Thoracic aorta (tissue), 2 donors: ENCODE results near the gene SSH2. TPM values are rescaled to one million over a fixed set of nuclear protein-coding genes. Genes with fewer than 3 reads are reported as not detected.
"Not testable (repeated sequence)": the region's sequence is repeated elsewhere in the genome, so short reads cannot be mapped to it uniquely, and the experiment has no call there.

Experiments used
- ATAC-seq: fragments of 150-250 bp; one replicate; pipeline ENCODE4 v1.8.0; 2017; ENCODE audit warnings: low read depth; ENCODE audit not compliant: insufficient number of reproducible peaks, low FRiP score
- DNase-seq: peaks from one replicate; pipeline ENCODE4 v3.0.0-alpha.2; 2020; ENCODE audit warnings: low spot score
- H3K27ac ChIP-seq, 2 donors: fragments of 200-600 bp; sonication (generic); 1 replicate in 1 of 2; 2 replicates in 1 of 2; pipeline ENCODE4 v1.5.1; 2016; ENCODE audit warnings: mild to moderate bottlenecking in 2 of 2, moderate library complexity in 2 of 2
- H3K27me3 ChIP-seq: fragments of 200-600 bp; sonication (generic); replicated peaks from 2 replicates; pipeline ENCODE4 v1.6.0; 2016; ENCODE audit warnings: mild to moderate bottlenecking; ENCODE audit not compliant: insufficient read depth
- H3K36me3 ChIP-seq: fragments of 200-600 bp; sonication (generic); one replicate; pipeline ENCODE4 v1.5.1; 2016
- H3K4me1 ChIP-seq, 2 donors: fragments of 200-600 bp; sonication (generic); 1 replicate in 1 of 2; 2 replicates in 1 of 2; pipeline versions ENCODE4 v1.5.1 to v1.6.0; 2016; ENCODE audit warnings: low read depth in 2 of 2, mild to moderate bottlenecking in 1 of 2; ENCODE audit not compliant: control insufficient read depth in 1 of 2
- H3K4me3 ChIP-seq: fragments of 200-600 bp; sonication (generic); 2 replicates; pipeline ENCODE4 v1.5.1; 2016; ENCODE audit warnings: mild to moderate bottlenecking
- H3K9me3 ChIP-seq: fragments of 200-600 bp; sonication (generic); 2 replicates; pipeline ENCODE4 v1.5.1; 2016
- CTCF ChIP-seq: fragments of 200-600 bp; sonication (generic); IDR thresholded peaks from one replicate; pipeline ENCODE4 v1.5.1; 2019; ENCODE audit warnings: antibody characterized with exemption
- total RNA-seq, 2 donors: library from RNA; depleted of rRNA; stranded (reverse); fragments of >200 nt; gene quantifications; one replicate each; pipeline versions ENCODE4 v1.1.0 to v1.2.3, GENCODE V29; 2016

SSH2 gene
- total RNA-seq, 2 donors from 2014 or later: 31.5 to 33.2 TPM

DNA sequence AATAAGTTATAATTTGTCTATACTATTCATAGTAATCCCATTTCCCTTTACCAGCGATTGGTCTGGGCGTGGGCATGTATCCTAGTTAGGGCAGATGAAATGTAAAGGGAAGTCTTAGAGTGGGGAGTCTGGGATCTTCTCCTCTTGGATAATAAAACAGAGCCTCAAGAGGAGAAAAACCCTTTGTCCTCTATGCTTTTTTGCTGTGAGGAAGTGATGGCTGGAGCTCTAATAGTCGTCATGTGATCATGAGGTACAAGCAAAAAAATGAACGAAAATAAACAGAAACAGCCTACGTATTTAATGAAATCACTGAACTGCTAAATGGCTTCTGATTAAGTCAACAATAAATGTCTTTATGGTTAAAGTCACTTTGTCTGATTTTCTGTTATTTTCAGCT is 38.2 kb upstream of the SSH2 start:
- DNase-seq: no peak
- Histone ChIP-seq H3K4me1 (no peaks in the 10 kb centered on the region), H3K4me3 (no peak overlapping the region), H3K27ac (no peak overlapping the region), H3K9me3 (no peaks in the 10 kb centered on the region), H3K27me3 (no peaks in the 10 kb centered on the region), H3K36me3 (no peaks in the 10 kb centered on the region)
- TF ChIP-seq CTCF: no peak
- no peak for ATAC-seq

GRCh38 chr17:29962656-29963055 is 32.6 kb upstream of the SSH2 start:
- ATAC-seq: no peak
- no peak for TF ChIP-seq CTCF
- H3K36me3 ChIP-seq: no peaks in the 10 kb centered on the region
- no peaks in the 10 kb centered on the region for H3K27me3 ChIP-seq
- no peak overlapping the region for H3K4me3 ChIP-seq
- no peak overlapping the region for H3K27ac ChIP-seq
- H3K9me3 ChIP-seq: no peaks in the 10 kb centered on the region
- DNase-seq: no peak
- H3K4me1 ChIP-seq: no peaks in the 10 kb centered on the region

GRCh38 chr17:29959658-29960337 is 29.8 kb upstream of the SSH2 start:
- Histone ChIP-seq H3K9me3 (no peaks in the 10 kb centered on the region), H3K4me3 (no peak overlapping the region)
- no peak for DNase-seq

GRCh38 chr17:29958947-29959657 is 29.1 kb upstream of the SSH2 start:
- Histone ChIP-seq H3K4me3 (no peak overlapping the region), H3K27ac (no peak overlapping the region), H3K9me3 (no peaks in the 10 kb centered on the region), H3K27me3 (no peaks in the 10 kb centered on the region), H3K36me3 (no peaks in the 10 kb centered on the region), H3K4me1 (no peaks in the 10 kb centered on the region)
- no peak for ATAC-seq
- DNase-seq: no peak
- no peak for TF ChIP-seq CTCF

More at GRCh38 chr17:29959658-29960337, 29.8 kb upstream of the SSH2 start:
- no peaks in the 10 kb centered on the region for H3K36me3 ChIP-seq
- H3K27me3 ChIP-seq: no peaks in the 10 kb centered on the region
- no peak for ATAC-seq
- no peaks in the 10 kb centered on the region for H3K4me1 ChIP-seq
- no peak overlapping the region for H3K27ac ChIP-seq
- no peak for TF ChIP-seq CTCF

GRCh38 chr17:29957488-29957887 is 27.5 kb upstream of the SSH2 start:
- ATAC-seq, H3K27ac ChIP-seq, H3K27me3 ChIP-seq, H3K4me1 ChIP-seq, H3K4me3 ChIP-seq, H3K9me3 ChIP-seq, DNase-seq, H3K36me3 ChIP-seq: not testable (repeated sequence)
